T-helper 1 cell treated with Interleukin-12 subunit alpha and Interleukin-12 subunit beta and Interleukin-4 antibody, amounts not matched to agents 30 ng/mL and 1 ng/mL, for 36 hours (primary cell): ENCODE measurements around the gene ABITRAM. TPM values are rescaled to one million over a fixed set of nuclear protein-coding genes. Genes with fewer than 3 reads are reported as not detected.
"Not testable (repeated sequence)": the region's sequence is repeated elsewhere in the genome, so short reads cannot be mapped to it uniquely, and the experiment has no call there.

ENCODE experiments used
- intact Hi-C: fragments of 100-400 bp; cut with micrococcal nuclease; formaldehyde crosslinking; loops from one replicate; pipeline ENCODE4 v1.15.1; 2024
- total RNA-seq: library from RNA; stranded (reverse); gene quantifications from 2 replicates; pipeline ENCODE4 v1.2.3, GENCODE V29; 2022

Gene ABITRAM, protein sequence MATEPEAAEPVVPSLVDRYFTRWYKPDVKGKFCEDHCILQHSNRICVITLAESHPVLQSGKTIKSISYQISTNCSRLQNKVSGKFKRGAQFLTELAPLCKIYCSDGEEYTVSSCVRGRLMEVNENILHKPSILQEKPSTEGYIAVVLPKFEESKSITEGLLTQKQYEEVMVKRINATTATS
- 11.0 and 11.1 TPM in 2 replicates for total RNA-seq

DNA sequence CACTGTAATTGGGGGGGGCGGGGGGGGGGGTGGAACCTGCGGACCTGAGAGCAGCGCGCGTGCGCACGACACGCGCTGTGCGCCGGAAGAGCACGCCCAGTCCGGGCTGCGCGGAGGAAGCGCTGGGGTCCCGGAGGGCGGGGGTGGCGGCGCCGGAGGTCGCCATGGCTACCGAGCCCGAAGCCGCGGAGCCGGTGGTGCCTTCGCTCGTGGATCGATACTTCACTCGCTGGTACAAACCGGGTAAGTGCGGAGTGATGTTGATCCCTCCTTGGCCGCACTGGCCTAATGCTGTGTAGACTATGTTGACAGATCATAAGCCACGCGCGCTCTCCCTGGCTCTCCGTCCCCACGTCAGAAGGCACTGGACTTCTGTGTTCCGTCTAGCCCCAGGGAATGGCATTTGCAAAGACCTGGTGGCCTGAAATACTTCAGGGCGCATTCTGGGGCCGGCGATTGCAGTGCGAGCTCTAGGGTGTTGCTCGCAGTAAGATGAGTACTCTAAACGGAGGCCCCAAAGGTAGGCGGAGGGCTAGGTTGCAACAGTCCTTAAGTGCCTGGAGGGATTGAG is at the start of gene ABITRAM:
TSS of gene ABITRAM (plus strand) at position 78 of the 571 bp plus-strand sequence. CDS start at position 165, 87 bp downstream.
- intact Hi-C loops: loop anchor here (1.0 to 10.0 kb wide), 13 partner anchors 79 to 1651 kb away; partner anchors contain the start of genes CTNNAL1, EPB41L4B, RAD23B and TXN

DNA sequence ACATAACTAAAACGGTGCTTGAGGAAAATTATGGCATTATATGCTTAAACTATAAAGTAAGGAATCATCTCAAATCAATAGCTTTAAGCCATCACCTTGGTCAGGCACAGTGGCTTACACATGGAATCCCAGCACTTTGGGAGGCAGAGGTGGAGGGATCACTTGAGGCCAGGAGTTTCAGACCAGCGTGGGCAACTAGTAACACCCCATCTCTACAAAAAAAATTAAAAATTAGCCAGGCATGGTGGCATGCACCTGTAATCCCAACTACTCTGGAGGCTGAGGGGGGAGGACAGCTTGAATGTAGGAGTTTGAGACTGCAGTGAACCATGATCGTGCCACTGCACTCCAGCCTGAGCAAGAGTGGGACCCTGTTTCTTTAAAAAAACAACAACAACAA is 49.5 kb upstream of the ABITRAM start:
- intact Hi-C loops: loop anchor here (1.0 kb wide), 1 partner anchor 17 kb away; no protein-coding TSS in a partner anchor

DNA sequence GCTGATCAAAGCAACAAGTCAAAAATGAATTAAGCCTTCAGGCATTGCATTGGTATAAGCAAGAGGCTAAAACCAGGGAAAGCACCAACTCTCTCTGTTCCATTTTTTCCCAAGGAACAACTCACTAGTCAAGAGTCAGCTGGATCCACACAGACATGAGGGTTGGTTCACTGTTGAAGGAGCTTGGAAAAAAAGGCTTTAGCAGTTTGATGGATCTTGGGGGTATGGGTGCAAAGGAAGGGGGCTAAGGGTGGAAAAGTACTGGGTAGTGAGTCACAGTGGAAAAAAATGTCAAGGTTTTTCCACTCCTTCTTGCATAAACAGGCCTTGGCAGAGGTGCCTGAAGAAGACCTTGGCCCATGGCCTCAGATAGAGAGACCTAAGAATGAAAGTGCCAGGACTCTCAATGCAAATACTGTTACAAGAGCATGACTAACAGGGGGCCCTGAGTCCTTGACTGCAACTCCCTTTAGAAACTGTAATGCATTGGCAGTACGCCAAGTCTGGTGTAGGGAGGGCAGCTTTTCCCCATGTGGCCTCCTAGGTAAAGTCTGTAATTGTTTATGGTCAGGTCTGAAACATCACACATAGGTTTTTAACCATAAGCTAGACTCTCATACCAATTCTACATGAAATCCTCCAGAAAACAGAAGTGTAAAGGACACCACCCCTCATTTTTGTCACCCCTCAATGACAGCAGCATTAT is 48.4 kb upstream of the ABITRAM start:
- intact Hi-C loops: loop anchor here (1.0 kb wide), 1 partner anchor 18 kb away; no protein-coding TSS in a partner anchor

DNA sequence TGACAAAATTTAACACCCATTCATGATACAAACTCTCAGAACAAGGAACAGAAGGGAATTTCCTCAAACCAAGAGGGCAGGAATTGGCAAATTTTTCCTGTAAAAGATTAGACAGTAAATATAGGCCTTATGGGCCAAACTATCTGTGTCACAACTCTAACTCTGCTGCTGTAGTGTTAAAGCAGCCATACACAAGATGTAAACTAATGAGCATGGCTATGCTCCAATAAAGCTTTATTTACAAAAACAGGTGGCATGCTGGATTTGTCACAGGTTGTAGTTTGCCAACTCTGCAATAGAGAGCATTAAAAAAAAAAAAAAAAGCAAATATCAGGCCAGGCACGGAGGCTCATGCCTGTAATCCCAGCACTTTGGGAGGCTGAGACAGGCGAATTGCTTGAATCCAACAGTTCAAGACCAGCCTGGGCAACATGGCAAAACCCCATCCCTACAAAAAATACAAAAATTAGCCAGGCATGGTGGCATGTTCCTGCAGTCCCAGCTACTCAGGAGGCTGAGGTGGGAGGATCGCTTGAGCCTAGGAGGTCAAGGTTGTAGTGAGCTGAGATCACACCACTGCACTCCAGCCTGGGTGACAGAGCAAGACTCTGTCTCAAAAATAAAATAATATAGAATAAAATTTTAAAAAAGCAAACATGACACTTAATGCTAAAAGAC is 47.5 kb upstream of the ABITRAM start:
- intact Hi-C loops: not testable (repeated sequence)

DNA sequence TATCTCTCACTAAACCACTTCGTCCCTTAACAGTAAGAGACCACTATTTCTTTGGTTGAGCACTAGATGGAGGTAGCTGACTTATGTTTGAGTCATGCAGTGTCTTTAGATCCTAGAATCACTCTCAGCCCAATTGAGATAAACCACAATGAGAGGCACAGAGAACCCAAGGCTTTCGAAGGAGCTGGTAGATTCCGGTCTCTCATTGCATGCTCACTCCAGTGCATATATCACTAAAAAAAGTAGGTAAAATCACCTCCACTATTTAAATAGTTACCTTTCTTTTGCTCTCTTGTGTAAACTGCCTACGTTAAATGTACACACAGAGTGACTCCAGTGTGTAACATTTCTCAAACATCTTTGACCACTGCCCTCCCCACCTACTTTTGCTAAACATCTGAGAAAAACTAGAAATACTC is 44.5 kb upstream of the ABITRAM start:
- intact Hi-C loops: loop anchor here (1.0 kb wide), 1 partner anchor 432 kb away; the partner anchor contains the start of gene EPB41L4B

DNA sequence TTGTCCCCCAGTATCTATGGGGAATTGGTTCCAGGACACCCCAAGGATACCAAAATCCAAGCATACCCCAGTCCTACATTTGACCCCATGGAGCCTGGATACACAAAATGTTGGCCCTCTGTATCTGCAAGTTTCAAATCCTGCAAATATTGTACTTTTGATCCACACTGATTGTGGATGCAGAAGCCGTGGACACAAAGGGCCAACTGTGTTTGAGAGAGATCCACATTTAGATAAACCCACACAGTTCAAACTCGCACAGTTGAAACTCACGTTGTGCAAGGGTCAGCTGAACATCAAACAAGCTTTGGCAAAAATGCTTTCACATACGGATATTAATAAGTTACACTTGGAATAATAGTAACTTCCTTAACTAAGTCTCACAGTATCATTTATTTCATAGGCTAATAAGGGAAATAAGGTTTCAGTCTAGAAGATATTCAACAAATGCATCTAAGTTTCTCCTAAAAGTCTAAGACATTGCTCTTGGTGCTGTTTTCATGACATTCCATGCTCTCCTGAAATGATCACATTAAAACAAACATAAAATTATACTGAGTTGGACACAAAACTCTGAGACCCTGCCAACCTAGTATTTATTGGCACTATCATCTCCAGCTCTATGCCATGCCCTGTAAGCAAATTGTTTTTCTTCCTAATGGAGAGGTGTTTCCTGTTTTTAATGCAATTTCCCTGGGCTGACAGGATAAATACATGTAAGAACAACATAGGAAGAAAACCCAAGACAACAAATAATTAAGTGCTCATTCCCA is 39.8 kb upstream of the ABITRAM start:
- intact Hi-C loops: no loop called here

DNA sequence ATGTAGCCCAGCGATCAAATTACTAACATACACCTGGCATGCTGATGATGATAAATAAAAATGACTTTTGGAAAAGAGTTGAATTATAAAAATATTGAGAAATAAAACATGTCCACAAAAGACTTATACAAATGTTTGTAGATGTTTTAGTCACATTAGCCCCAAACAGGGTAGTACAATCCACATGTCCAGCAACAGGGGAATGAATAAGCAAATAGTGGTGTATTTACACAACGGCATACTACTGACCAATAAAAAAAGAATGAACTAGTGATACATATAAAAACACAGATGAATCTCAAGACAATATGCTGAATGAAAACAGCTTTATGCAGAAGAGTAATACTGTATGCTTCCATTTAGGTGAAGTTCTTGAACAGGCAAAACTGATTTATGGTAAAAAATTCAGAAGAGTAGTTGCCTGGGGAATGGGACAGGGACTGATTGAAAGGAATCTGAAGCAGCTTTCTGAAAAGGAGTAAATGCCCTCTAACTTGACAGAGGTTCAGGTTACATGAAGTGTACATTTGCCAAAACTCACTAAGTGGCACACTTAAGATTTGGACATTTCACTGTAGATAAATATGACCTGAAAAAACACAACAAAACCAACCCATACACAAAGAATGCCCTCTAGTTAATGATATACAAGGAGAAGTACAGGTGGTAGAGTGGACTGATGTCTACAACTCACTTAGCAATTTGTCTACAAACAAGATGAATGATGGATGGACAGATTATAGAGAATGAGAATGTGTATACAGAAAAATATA is 36.7 kb upstream of the ABITRAM start:
- intact Hi-C loops: no loop called here

DNA sequence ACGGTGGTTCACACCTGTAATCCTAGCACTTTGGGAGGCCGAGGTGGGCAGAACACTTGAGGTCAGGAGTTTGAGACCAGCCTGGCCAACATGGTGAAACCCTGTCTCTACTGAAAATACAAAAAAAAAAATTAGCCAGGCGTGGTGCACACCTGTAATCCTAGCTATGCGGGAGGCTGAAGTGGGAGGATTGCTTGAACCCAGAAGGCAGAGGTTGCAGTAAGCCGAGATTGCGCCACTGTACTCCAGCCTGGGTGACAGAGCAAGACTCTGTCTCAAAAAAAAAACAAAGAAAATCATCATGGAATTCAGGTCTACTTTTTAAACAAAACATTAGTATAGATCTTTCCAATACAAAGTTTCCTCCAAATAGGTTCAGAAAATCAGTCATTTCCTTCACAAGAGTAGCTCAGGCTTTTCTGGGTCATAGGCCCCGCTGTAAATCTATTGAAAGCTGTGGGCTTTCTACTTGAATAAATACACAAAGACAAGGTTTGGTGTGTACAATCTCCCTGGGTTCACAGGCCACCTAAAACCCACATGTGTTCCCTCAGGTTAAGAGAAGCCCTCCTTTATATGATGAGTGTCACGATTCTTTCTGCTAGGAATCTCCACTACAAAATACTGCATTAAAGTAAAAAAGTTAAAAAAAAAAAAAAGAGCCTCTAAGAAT is 35.0 kb upstream of the ABITRAM start:
- intact Hi-C loops: not testable (repeated sequence)

DNA sequence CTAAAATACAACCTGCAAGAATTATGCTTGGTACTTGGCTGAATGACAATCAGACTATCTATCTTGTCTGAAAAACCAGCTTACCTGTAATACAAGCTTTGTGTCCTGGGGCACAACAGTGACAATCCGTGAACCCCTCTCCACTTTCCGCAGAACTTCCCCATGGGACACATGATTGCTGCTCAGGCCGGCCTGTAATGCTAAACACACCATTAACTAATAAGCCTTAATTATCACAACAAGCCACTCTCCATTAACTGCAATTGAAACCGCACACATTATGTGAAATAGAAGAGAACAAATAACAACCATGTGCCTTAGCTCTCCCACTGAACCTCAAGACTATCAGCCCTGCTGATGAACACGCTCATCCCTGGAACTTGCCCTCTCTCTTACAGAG is 34.0 kb upstream of the ABITRAM start:
- intact Hi-C loops: no loop called here

DNA sequence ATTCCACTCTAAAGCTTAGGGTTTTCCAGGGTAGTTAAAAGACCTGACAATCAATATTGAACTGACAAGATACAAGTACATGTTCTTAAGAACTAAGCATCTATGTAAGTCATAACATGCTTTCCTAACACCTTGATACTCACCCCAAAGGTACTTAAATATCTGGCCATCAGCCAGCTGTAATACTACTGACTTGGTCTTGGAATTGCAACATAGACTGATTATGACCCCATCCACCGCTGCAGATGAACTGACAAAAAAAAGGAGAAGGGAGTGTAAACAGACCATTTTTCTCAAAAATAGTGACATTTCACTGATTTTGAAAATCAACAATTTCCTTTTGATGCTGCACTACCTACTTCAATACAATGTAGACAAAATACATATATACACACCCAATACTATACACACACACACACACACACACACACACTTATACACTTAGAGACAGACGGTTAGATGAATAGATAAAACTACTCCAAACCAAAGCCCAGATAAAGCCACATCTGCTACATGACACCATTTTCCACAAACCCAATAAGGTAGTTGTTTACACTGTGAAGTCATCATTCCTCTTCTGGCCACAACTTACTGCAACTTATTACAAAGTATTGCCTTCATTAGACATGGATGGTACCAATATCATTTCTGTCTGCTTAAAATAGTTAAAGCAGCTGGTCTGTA is 30.6 kb upstream of the ABITRAM start:
- intact Hi-C loops: no loop called here

DNA sequence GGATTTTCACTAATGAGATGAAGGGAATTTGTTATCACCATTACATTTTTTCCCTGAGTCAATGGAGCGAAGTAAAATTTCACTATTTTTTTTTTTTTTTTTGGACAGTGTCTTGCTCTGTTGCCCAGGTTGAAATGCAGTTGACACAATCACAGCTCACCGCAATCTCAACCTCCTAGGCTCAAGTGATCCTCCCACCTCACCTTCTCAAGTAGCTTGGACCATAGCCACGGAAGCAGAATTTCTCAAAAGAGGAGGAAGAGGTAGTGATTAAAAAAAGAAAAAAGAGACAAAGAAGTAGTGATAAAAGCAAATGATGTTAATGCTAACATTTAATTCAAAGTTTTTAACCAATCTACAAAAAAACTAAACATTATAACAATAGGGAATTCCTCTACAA is 30.0 kb upstream of the ABITRAM start:
- intact Hi-C loops: no loop called here

DNA sequence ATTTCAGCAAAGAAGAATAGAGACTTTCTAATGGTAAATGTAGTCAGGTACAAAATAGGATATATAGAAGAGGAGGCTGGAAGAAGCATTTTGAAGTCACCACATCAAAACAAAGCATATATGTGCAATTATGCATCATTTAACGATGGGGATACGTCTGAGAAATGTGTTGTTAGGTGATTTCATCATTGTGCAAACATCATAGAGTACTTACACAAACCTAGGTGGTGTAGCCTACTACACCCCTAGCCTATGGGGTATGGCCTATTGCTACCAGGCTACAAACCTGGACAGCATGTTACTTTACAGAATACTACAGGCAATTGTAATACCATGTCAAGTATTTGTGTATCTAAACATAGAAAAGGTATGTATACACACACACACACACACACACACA is 28.7 kb upstream of the ABITRAM start:
- intact Hi-C loops: no loop called here

DNA sequence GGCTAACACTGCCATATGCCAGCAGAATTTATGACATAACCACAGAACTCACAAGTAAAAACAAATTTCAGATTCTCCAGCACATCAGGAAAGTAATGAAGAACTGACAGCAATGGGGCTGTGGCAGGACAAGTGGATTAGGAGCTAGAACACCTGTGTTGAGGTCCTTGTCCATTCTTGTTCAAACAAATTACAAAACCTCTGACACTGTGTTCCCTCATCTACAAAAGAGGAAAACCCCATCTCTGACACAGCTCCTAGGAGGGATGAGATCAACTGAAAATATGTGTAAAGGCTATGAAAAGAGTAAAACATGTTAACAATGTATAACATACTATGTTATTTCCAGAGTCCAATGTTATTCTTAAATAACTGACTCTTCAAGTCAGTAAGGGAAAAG is 23.8 kb upstream of the ABITRAM start:
- intact Hi-C loops: no loop called here

DNA sequence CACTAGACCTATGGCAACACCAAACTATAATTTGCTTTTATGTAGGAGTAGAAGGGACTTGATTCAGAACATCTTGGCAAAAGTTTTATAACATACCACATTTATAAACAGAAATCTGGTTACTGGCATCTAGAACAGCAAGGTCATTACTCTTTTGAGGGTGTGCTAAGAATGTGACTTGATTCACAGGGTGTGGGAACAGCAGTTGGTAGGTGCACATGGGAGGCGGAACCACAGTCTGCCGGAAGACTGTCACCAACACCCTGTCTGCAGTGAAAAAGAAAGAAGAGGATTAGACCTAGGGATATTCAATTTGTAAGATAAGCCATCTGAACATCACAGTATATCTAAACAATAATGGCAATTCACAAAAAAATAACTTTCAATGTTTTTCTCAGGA is 23.3 kb upstream of the ABITRAM start:
- intact Hi-C loops: no loop called here

DNA sequence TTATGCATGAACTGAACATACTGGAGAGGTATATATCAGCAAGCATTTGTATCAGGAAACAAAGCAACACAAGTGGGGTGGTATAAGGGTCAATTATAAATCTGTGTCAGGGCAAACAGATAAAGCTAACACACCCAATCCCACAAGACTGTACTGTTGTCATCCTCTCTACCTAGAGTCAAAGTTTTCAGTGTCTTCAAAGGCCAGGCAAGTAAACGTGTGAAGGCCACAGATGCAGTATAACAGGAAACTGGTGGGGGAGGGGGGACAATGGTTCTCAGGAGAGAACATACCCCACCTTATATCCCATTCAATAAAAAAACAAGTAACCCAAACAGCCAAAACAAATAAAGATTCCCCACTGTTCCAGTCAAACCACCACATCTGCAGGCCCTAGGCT is 22.4 kb upstream of the ABITRAM start:
- intact Hi-C loops: no loop called here

DNA sequence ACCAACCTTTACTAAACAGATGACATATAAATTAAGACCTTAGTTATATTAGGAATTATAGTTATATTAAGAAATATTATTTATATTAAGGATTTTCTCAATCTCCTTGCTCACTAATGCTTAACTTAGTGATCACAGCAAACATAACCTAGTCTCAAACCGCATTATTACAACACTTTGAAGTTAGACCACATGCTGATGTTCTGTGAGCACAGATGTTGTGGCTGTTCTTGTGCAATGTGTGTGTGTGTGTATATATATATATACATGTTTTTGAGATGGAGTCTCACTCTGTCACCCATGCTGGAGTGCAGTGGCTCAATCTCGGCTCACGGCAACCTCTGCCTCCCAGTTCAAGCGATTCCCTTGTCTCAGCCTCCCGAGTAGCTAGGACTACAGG is 20.8 kb upstream of the ABITRAM start:
- intact Hi-C loops: no loop called here

DNA sequence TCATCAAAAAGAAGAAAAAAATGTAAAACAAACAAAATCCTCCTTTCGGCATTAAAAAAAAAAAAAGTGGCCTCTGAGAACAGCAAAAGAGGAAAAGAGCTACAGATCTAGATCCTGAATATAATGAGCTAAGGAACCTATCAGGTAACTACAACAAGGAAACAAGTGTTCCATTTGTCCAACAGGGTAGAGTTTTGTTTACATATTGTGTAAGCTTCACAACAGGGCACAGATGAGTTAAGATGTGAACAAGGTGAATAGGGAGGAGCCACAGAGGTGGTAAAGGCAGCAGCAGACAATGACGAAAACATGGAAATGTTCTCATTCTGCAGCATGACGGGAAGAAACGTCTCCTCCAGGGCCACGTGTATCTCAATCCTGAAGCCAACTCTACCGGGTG is 14.7 kb upstream of the ABITRAM start:
- intact Hi-C loops: no loop called here

DNA sequence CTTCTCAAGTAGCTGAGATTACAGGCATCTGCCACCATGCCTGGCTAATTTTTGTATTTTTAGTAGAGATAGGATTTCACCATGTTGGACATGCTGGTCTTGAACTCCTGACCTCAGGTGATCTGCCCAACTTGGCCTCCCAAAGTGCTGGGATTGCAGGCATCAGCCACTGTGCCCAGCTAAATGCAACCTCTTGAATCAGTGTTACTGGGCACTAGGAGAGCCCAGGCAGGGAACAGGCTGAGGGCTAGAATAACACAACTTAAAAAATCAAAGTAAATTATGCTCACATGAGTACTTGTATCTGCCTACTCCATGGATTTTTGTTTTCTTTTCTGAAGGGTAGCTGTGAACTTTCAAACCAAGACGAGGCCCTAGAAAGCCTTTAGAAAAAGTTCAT is 13.8 kb upstream of the ABITRAM start:
- intact Hi-C loops: not testable (repeated sequence)

DNA sequence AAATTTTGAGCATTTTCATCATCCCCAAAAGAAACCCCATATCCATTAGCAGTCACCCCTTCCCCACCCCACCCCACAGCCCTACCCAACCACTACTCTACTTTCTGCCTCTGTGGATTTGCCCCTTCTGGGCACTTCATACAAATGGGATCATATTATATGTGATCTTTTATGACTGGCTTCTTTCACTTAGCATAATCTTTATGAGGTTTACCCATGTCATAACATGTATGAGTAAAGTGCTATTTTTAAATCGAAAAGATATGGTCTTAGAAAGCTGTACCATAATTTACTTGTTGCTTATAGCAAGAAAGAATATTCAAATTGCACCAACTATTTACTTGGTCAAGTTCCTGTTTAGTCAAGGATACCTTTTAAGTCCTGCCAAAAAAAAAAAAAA is 13.0 kb upstream of the ABITRAM start:
- intact Hi-C loops: no loop called here
